HCT116 (cell line): Measurements from ENCODE around the gene ERBB4. TPM values are rescaled to one million over a fixed set of nuclear protein-coding genes. Genes with fewer than 3 reads are reported as not detected.

Experiments used
- ATAC-seq: fragments of 200-7000 bp; cut with Tn5 transposase; 2 replicates; pipeline ENCODE4 v1.9.1; 2020; ENCODE audit warnings: mild to moderate bottlenecking, moderate library complexity
- BruUV-seq: library from RNA; stranded (reverse); fragments of 400-500 nt; replicated peaks from 2 replicates; lab custom pipeline; 2021; lab: Mats Ljungman, UMichigan
- CTCF ChIA-PET: fragments of 300-600 bp; sonication (Branson Sonifier 250); formaldehyde crosslinking; loops from one replicate; lab custom pipeline; 2021; ENCODE audit warnings: antibody characterized with exemption; lab: Charles Lee
- POLR2A ChIA-PET: fragments of 300-600, 350-600 bp; sonication (Branson Sonifier 250); formaldehyde crosslinking; loops from one replicate; lab custom pipeline; 2021; ENCODE audit warnings: antibody characterized with exemption; lab: Charles Lee
- RAD21 ChIA-PET, 2 experiments: fragments of 300-600 bp; sonication (Branson Sonifier 250); formaldehyde crosslinking; loops; one replicate each; lab custom pipeline; 2023; ENCODE audit warnings: low total read pairs in 2 of 2; ENCODE audit not compliant: uncharacterized antibody in 2 of 2, unreplicated experiment in 2 of 2, low non-redundant PET in 1 of 2; lab: Charles Lee
- DNase-seq: peaks from one replicate; pipeline ENCODE4 v3.0.0-alpha.2; 2010; ENCODE audit warnings: low read depth, low spot score
- H2AFZ ChIP-seq: fragments of 200-600 bp; shearing (Covaris generic), sonication (generic); 2 replicates; pipeline ENCODE4 v1.6.1; 2017; ENCODE audit warnings: low read depth, mixed run types, mixed read lengths, antibody characterized with exemption, low read length; ENCODE audit not compliant: poor library complexity, severe bottlenecking
- H3K27ac ChIP-seq: 2 replicates; pipeline ENCODE4 v1.5.1; 2012; ENCODE audit warnings: low read depth, low read length
- H3K27me3 ChIP-seq: fragments of 200-600 bp; sonication (generic); 2 replicates; pipeline ENCODE4 v1.6.1; 2016; ENCODE audit warnings: mixed run types, low read length, mixed read lengths; ENCODE audit not compliant: insufficient read depth
- H3K36me3 ChIP-seq, 2 experiments: fragments of 200-500 bp in 1 of 2; fragments of 200-600 bp in 1 of 2; sonication (Bioruptor generic) in 1 of 2; sonication (generic) in 1 of 2; 2 replicates each; pipeline versions ENCODE4 v1.5.1 to v1.6.1; 2014 to 2016; ENCODE audit warnings: low read length in 2 of 2, inconsistent platforms in 1 of 2, mixed read lengths in 1 of 2, mixed run types in 1 of 2; ENCODE audit not compliant: insufficient read depth in 2 of 2, control insufficient read depth in 1 of 2
- H3K4me1 ChIP-seq, 2 experiments: fragments of 200-600 bp in 1 of 2; sonication (generic) in 1 of 2; 2 replicates each; pipeline versions ENCODE4 v1.5.1 to v1.6.1; 2012 to 2017; ENCODE audit warnings: low read length in 2 of 2, inconsistent platforms in 1 of 2, mild to moderate bottlenecking in 1 of 2, mixed read lengths in 1 of 2, mixed run types in 1 of 2, moderate library complexity in 1 of 2; ENCODE audit not compliant: insufficient read depth in 2 of 2, control insufficient read depth in 1 of 2
- H3K4me2 ChIP-seq: fragments of 200-600 bp; sonication (generic); 2 replicates; pipeline ENCODE4 v1.6.1; 2017; ENCODE audit warnings: mixed run types, low read length, mixed read lengths
- H3K4me3 ChIP-seq, 2 experiments: fragments of 200-600 bp in 1 of 2; sonication (generic) in 1 of 2; replicated peaks in 1 of 2; 2 replicates each; pipeline ENCODE4 v1.5.1; 2011 to 2016; ENCODE audit warnings: low read length in 2 of 2, control low read depth in 1 of 2, low read depth in 1 of 2, mild to moderate bottlenecking in 1 of 2, mixed read lengths in 1 of 2, mixed run types in 1 of 2
- H3K79me2 ChIP-seq: fragments of 200-600 bp; sonication (generic); 2 replicates; pipeline ENCODE4 v1.6.1; 2017; ENCODE audit warnings: mild to moderate bottlenecking, mixed run types, low read length, moderate library complexity, mixed read lengths; ENCODE audit not compliant: insufficient read depth
- H3K9ac ChIP-seq: fragments of 200-600 bp; sonication (generic); 2 replicates; pipeline ENCODE4 v1.6.1; 2016; ENCODE audit warnings: low read length, mixed read lengths
- H3K9me2 ChIP-seq: fragments of 200-600 bp; sonication (generic), shearing (Covaris generic); 2 replicates; pipeline ENCODE4 v1.6.1; 2017; ENCODE audit warnings: mixed run types, mild to moderate bottlenecking, moderate library complexity; ENCODE audit not compliant: insufficient read depth
- H3K9me3 ChIP-seq, 2 experiments: fragments of 200-500 bp in 1 of 2; fragments of 200-600 bp in 1 of 2; sonication (Bioruptor generic) in 1 of 2; sonication (generic) in 1 of 2; 2 replicates each; pipeline ENCODE4 v1.6.1; 2014 to 2017; ENCODE audit warnings: low read length in 2 of 2, mixed read lengths in 2 of 2, inconsistent platforms in 1 of 2, low read depth in 1 of 2, mild to moderate bottlenecking in 1 of 2, mixed run types in 1 of 2, moderate library complexity in 1 of 2; ENCODE audit not compliant: control insufficient read depth in 1 of 2, insufficient read depth in 1 of 2
- H4K20me1 ChIP-seq: fragments of 200-600 bp; sonication (generic), shearing (Covaris generic); 2 replicates; pipeline ENCODE4 v1.6.1; 2017; ENCODE audit warnings: mixed run types, mild to moderate bottlenecking, moderate library complexity; ENCODE audit not compliant: insufficient read depth
- CBX3 ChIP-seq: IDR thresholded peaks from 2 replicates; pipeline ENCODE4 v1.6.1; 2012; ENCODE audit warnings: low read depth
- CEBPB ChIP-seq: IDR thresholded peaks from 2 replicates; pipeline ENCODE4 v1.6.1; 2012; ENCODE audit warnings: low read depth
- CTCF ChIP-seq, 3 experiments: fragments of 200-600 bp in 1 of 3; sonication (generic) in 1 of 3; IDR thresholded peaks in 2 of 3; conservative IDR thresholded peaks in 1 of 3; 2 replicates each; pipeline ENCODE4 v1.5.1; 2012 to 2017; ENCODE audit warnings: low read depth in 2 of 3, low read length in 2 of 3, antibody characterized with exemption in 1 of 3, borderline replicate concordance in 1 of 3, control low read depth in 1 of 3, mild to moderate bottlenecking in 1 of 3, mixed read lengths in 1 of 3, mixed run types in 1 of 3, moderate library complexity in 1 of 3; ENCODE audit not compliant: insufficient read depth in 1 of 3
- ELF1 ChIP-seq: IDR thresholded peaks from 2 replicates; pipeline ENCODE4 v1.6.1; 2012; ENCODE audit warnings: low read depth, borderline replicate concordance
- EZH2 ChIP-seq: fragments of 200-600 bp; sonication (generic); IDR thresholded peaks from 2 replicates; pipeline ENCODE4 v1.6.1; 2017; ENCODE audit warnings: antibody characterized with exemption, mixed run types
- EZH2phosphoT487 ChIP-seq: fragments of 200-600 bp; IDR thresholded peaks from 2 replicates; pipeline ENCODE4 v1.6.1; 2018; ENCODE audit warnings: antibody characterized with exemption, borderline replicate concordance
- FOSL1 ChIP-seq: IDR thresholded peaks from 2 replicates; pipeline ENCODE4 v1.6.1; 2012; ENCODE audit warnings: low read depth
- JUND ChIP-seq: IDR thresholded peaks from 2 replicates; pipeline ENCODE4 v1.6.1; 2012
- POLR2AphosphoS5 ChIP-seq: IDR thresholded peaks from 2 replicates; pipeline ENCODE4 v1.6.1; 2011; ENCODE audit warnings: mild to moderate bottlenecking, low read depth, low read length, moderate library complexity
- TCF7L2 ChIP-seq: IDR thresholded peaks from 2 replicates; pipeline ENCODE4 v1.7.0; 2011; ENCODE audit warnings: borderline replicate concordance, inconsistent platforms; ENCODE audit not compliant: insufficient read depth, insufficient read length; ENCODE audit errors: extremely low read depth
- YY1 ChIP-seq: IDR thresholded peaks from 2 replicates; pipeline ENCODE4 v1.6.1; 2011; ENCODE audit warnings: low read length, low read depth, moderate library complexity, mild to moderate bottlenecking; ENCODE audit not compliant: insufficient replicate concordance; ENCODE audit errors: extremely low read depth
- intact Hi-C: fragments of 100-400 bp; cut with micrococcal nuclease; formaldehyde crosslinking; loops from 2 replicates; pipeline ENCODE4 v1.10.0; 2022
- total RNA-seq: library from RNA; stranded (reverse); gene quantifications from one replicate; pipeline ENCODE4 v1.2.1, GENCODE V29; 2021; ENCODE audit not compliant: unreplicated experiment
- TF ChIP-seq, protein P1 (sequence below): IDR thresholded peaks from 2 replicates; pipeline ENCODE4 v1.6.1; 2011; ENCODE audit warnings: mild to moderate bottlenecking, low read length, moderate library complexity; ENCODE audit not compliant: insufficient replicate concordance; ENCODE audit errors: extremely low read depth
- TF ChIP-seq, protein P2 (sequence below): IDR thresholded peaks from 2 replicates; pipeline ENCODE4 v1.6.1; 2012

Gene ERBB4
- total RNA-seq, 1 experiment from 2014 or later, result 0.10 TPM

DNA sequence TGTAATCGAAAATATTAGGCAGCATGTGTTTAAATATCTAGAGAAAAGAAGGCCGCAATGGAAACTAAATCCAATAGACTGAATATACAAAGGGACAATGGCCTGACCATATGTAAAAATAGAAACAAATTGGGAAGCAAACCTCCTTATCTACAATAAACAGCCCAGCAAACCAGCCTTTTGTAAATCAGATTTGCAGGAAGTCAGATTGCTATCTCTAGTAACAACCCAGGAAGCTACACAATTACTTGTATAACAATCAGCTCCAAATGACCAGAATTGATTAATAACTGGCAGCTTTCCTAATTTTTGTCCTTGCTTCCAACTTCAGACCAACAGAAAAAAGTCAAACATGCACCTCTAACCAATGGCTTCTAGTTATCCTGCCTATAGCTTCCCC, 1122.2 kb downstream of the ERBB4 start:
- Histone ChIP-seq H3K27ac (no peak overlapping the region), H2AFZ (no peak overlapping the region), H3K9me3 (no peaks in the 10 kb centered on the region), H3K9ac (no peak overlapping the region), H3K4me2 (no peak overlapping the region), H3K36me3 (no peaks in the 10 kb centered on the region), H3K4me1 (no peaks in the 10 kb centered on the region), H3K4me3 (no peak overlapping the region), H4K20me1 (no peaks in the 10 kb centered on the region; the same call in 1 of the 2 replicates), H3K79me2 (no peaks in the 10 kb centered on the region), H3K27me3 (no peaks in the 10 kb centered on the region), H3K9me2 (no peaks in the 10 kb centered on the region)
- ChIA-PET RAD21 (no interaction called here), CTCF (no interaction called here), POLR2A (no interaction called here)
- no TSS peak for BruUV-seq
- TF ChIP-seq, protein P1, sequence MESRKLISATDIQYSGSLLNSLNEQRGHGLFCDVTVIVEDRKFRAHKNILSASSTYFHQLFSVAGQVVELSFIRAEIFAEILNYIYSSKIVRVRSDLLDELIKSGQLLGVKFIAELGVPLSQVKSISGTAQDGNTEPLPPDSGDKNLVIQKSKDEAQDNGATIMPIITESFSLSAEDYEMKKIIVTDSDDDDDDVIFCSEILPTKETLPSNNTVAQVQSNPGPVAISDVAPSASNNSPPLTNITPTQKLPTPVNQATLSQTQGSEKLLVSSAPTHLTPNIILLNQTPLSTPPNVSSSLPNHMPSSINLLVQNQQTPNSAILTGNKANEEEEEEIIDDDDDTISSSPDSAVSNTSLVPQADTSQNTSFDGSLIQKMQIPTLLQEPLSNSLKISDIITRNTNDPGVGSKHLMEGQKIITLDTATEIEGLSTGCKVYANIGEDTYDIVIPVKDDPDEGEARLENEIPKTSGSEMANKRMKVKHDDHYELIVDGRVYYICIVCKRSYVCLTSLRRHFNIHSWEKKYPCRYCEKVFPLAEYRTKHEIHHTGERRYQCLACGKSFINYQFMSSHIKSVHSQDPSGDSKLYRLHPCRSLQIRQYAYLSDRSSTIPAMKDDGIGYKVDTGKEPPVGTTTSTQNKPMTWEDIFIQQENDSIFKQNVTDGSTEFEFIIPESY, result no peak
- TF ChIP-seq FOSL1, result no peak
- TF ChIP-seq EZH2phosphoT487, result no peak
- TF ChIP-seq, protein P2, sequence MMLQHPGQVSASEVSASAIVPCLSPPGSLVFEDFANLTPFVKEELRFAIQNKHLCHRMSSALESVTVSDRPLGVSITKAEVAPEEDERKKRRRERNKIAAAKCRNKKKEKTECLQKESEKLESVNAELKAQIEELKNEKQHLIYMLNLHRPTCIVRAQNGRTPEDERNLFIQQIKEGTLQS, result no peak
- TF ChIP-seq CBX3, result no peak
- no peak for TF ChIP-seq CEBPB
- TF ChIP-seq TCF7L2, result no peak
- TF ChIP-seq YY1, result no peak
- no peak for TF ChIP-seq CTCF (IDR thresholded peaks at IDR 0.05 in 2 of 3, conservative IDR thresholded peaks at IDR 0.05 in 1 of 3; ENCODE audit: borderline replicate concordance in 1 of 3, insufficient read depth in 1 of 3, low read depth in 2 of 3, low read length in 2 of 3)
- TF ChIP-seq POLR2AphosphoS5, result no peak
- no peak for TF ChIP-seq ELF1
- TF ChIP-seq EZH2, result no peak
- no peak for TF ChIP-seq JUND
- ATAC-seq (no peak), DNase-seq (no peak)
- intact Hi-C loops, result no loop called here
